GM10266 (cell line): Measurements from ENCODE around the gene FAM20C.
"Not testable (repeated sequence)": the region's sequence is repeated elsewhere in the genome, so short reads cannot be mapped to it uniquely, and the experiment has no call there.

ENCODE experiments used
- DNase-seq: peaks from one replicate; pipeline ENCODE4 v3.0.0; 2012; ENCODE audit errors: extremely low spot score
- TF ChIP-seq, protein P1 (sequence below): IDR thresholded peaks from 2 replicates; pipeline ENCODE4 v1.5.1; 2012; ENCODE audit warnings: mild to moderate bottlenecking, low read depth; ENCODE audit not compliant: control insufficient read depth, insufficient read depth; ENCODE audit errors: missing control alignments

Gene FAM20C

DNA sequence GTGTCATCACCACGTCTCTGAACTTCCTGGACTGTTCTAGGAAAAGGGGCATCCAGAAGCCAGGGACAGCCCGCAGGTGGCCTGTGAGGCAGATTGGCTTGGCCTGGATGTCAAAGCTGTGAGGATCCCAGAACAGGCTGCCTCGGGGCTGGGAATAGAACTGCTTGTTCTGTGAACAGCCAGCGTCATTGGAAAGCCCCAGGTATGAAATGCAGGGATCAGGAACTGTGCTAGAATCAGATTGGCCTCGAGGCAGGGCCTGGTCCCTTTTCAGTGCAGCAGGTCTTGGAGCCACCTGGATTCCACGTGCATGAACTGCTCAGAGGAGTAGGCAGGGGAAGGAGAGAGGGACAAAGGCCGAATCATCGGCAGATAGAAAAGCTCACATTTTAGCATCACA is 44.6 kb downstream of the FAM20C start:
- DNase-seq, result no peak
- TF ChIP-seq, protein P1, sequence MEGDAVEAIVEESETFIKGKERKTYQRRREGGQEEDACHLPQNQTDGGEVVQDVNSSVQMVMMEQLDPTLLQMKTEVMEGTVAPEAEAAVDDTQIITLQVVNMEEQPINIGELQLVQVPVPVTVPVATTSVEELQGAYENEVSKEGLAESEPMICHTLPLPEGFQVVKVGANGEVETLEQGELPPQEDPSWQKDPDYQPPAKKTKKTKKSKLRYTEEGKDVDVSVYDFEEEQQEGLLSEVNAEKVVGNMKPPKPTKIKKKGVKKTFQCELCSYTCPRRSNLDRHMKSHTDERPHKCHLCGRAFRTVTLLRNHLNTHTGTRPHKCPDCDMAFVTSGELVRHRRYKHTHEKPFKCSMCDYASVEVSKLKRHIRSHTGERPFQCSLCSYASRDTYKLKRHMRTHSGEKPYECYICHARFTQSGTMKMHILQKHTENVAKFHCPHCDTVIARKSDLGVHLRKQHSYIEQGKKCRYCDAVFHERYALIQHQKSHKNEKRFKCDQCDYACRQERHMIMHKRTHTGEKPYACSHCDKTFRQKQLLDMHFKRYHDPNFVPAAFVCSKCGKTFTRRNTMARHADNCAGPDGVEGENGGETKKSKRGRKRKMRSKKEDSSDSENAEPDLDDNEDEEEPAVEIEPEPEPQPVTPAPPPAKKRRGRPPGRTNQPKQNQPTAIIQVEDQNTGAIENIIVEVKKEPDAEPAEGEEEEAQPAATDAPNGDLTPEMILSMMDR, result no peak

DNA sequence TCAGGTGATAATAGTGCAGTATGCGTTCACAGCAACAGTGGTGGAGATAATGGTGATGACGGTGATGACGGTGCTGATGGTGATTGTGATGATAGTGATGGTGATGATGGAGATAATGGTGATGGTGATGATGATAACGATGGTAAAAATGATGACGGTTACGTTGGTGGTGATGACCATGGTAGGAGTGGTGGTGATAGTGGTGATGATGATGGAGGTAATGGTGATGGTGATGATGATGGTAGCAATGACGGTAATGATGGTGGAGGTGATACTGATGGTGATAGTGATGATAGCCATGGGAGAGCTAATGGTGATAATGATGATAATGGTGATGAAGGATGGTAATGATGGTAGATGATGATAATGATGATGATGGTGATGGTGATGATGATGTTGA is 45.0 kb downstream of the FAM20C start:
- TF ChIP-seq, protein P1, result no peak
- no peak for DNase-seq

DNA sequence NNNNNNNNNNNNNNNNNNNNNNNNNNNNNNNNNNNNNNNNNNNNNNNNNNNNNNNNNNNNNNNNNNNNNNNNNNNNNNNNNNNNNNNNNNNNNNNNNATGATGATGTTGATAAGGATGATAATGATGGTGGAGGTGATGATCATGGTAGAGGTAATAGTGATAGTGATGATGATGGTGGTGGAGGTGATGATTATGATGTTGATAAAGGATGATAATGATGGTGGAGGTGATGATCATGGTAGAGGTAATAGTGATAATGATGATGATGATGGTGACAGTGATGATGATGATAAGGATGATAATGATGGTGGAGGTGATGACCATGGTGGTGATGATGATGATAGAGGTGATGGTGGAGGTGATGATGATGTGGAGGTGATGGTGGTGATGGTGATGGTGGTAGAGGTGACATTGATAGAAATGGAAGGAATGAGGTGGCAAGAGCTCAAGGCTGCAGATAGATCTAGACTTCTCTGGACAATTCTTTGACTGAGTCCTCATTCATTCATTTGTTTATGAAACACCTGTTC is 47.8 kb downstream of the FAM20C start:
- no peak for DNase-seq
- TF ChIP-seq, protein P1, result no peak

DNA sequence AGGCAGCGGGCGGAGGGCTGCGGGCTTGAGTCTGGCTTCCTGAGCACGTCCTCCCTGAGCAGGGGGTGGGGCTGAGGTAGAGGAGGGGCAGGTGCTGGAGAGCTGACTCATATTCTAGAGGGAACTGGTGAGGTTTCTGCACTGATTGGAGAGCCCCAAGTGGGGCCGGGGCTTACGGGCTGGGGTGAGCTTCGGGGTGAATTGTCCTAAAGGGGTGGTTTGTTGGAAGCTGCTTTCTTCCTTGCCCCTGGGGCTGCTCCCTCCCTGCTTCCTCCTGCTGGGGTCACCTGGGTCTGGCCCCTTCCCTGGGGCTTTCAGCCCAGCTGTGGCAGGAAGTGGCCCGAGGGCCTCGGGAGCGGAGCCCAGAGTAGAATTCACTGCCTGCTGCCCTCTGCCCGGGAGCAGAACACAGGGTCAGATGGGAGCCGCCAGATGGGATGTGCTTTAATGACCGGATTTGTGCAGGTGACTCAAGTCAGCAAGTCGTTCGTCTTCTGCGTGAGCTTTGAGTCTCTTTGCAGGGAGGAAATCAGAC is 48.6 kb downstream of the FAM20C start:
- TF ChIP-seq, protein P1, result no peak
- DNase-seq, result no peak

DNA sequence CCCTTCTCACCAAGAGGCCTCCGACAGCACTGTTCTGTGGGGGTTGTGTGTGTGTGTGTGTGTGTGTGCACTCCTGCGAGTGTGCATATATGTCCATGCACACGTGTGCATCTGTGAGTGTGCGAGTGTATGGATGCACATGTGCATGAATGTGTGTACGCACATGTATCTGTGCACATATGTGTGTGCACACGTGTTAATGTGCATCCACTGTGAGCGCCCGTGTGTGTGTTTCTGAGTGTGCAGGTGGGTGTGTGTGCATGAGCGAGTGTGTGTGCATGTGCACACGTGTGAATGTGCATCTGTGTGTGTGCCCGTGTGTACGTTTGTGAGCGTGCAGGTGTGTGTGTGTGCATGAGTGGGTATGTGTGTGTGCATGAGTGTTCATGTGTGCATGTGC is 49.1 kb downstream of the FAM20C start:
- TF ChIP-seq, protein P1, result no peak
- DNase-seq, result no peak

DNA sequence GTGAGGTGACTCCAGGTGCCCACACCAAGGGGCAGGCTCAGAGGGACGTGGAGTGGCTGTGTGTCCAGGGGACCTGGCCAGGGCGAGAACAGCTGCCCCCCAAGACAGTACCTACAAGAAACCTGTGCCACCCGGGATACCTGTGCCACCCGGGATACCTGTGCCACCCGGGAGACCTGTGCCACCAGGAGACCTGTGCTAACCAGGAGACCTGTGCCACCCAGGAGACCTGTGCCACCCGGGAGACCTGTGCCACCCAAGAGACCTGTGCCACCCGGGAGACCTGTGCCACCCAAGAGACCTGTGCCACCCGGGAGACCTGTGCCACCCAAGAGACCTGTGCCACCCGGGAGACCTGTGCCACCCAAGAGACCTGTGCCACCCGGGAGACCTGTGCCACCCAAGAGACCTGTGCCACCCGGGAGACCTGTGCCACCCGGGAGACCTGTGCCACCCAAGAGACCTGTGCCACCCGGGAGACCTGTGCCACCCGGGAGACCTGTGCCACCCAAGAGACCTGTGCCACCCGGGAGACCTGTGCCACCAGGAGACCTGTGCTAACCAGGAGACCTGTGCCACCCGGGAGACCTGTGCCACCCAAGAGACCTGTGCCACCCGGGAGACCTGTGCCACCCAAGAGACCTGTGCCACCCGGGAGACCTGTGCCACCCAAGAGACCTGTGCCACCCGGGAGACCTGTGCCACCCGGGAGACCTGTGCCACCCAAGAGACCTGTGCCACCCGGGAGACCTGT is 50.6 kb downstream of the FAM20C start:
- DNase-seq, result not testable (repeated sequence)

DNA sequence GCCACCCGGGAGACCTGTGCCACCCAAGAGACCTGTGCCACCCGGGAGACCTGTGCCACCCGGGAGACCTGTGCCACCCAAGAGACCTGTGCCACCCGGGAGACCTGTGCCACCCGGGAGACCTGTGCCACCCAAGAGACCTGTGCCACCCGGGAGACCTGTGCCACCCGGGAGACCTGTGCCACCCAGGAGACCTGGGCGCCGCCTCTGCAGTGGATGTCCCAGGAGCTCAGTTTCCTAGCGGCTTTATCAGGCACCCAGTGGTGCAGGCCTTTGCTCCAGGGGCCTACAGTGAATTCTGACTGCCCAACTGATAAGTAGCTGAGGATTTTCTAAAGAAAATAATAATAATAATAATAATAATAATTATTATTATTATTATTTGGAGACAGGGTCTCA is 51.2 kb downstream of the FAM20C start:
- not testable (repeated sequence) for DNase-seq

DNA sequence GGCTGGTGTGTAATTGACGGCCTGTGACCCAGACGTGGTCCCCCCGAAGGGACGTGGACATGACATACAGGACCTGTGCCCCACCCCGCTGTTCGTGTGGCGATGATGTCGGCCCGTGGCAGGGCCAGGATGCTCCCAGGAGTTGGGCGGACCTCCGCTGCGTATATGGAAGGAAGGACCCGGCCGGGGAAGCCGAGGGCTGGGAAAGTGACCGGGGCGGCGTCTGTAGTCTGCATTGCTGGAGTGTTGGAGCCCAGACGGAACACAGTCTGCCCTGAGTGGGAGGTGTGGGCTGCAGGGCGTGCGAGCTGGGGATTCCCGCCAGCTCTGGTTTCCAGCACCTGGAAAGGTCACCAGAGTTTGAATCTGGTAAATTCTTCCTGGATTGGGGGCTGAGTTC is 52.6 kb downstream of the FAM20C start:
- no peak for DNase-seq
- TF ChIP-seq, protein P1, result no peak
